GM18951 (cell line): Measurements from ENCODE around the gene BSPRY.

ENCODE experiments used
- POLR2A ChIP-seq: IDR thresholded peaks from 4 replicates; pipeline ENCODE4 v1.6.1; 2011; ENCODE audit warnings: mild to moderate bottlenecking; ENCODE audit not compliant: insufficient read length, insufficient read depth; ENCODE audit errors: extremely low read depth
- in situ Hi-C: fragments of 300-500 bp; cut with MboI; formaldehyde crosslinking; loops from one replicate; pipeline ENCODE4 v1.12.0; 2022; ENCODE audit warnings: low sequenced_read_pairs, mixed read lengths, inconsistent platforms; ENCODE audit not compliant: unreplicated experiment

BSPRY gene

GRCh38 chr9:113319054-113319453, 30.3 kb upstream of the BSPRY start:
- in situ Hi-C loops: no loop called here

DNA sequence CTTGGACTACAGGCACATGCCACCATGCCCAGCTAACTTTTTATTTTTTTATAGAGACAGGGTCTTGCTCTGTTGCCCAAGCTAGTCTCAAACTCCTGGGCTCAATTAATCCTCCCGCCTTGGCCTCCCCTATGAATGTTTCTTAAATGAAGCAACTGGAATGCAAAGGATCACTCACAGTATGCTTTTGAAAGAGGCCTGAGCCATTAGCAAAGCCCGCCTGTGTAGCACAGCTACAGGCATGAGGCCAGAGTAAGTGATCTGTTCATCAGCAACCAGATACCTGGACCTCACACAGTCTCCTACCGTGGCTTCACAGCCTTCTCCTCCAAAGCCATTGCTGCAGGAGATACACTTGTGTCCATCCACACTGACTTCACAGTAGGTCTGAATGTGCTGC, 29.3 kb upstream of the BSPRY start:
- in situ Hi-C loops: no loop called here
- no peak for TF ChIP-seq POLR2A

More at GRCh38 chr9:113319054-113319453, 30.3 kb upstream of the BSPRY start:
- no peak for TF ChIP-seq POLR2A

DNA sequence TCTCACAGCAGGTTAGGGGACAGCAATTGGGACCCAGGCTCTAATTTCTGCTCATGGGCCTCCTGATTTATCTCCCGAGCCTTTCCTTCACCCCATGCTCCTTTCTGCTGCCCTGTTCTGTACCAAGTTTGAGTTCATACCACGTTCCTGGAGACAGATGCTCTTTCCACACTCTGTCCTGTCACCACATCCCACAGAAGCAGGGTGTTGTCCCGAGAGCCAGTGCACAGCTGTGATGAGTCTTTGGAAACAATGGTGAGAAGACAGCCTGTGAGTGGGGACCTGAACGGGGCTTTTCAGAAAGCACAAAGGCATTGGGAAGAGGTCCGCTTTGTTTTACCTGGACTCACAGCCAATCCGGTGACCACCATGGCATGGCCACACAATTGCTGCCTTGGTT, 26.7 kb upstream of the BSPRY start:
- no peak for TF ChIP-seq POLR2A
- in situ Hi-C loops: no loop called here

DNA sequence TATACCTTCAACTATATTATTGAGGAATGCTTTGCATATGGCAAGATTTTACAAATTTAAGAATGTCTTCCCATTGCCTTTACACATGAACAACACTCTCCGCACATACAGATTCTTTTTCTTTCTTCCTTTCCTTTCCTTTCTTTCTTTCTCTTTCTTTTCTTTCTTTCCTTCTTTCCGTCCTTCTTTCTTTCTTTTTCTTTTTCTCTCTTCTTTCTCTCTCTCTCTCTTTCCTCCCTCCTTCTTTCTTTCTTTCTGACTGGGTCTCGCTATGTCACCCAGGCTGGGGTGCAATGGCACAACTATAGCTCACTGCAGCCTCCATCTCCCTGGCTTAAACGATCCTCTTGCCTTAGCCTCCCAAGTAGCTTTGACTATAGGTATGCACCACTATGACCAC, 23.1 kb upstream of the BSPRY start:
- in situ Hi-C loops: no loop called here
- no peak for TF ChIP-seq POLR2A

GRCh38 chr9:113328045-113328782, 21.1 kb upstream of the BSPRY start:
- in situ Hi-C loops: no loop called here
- no peak for TF ChIP-seq POLR2A

DNA sequence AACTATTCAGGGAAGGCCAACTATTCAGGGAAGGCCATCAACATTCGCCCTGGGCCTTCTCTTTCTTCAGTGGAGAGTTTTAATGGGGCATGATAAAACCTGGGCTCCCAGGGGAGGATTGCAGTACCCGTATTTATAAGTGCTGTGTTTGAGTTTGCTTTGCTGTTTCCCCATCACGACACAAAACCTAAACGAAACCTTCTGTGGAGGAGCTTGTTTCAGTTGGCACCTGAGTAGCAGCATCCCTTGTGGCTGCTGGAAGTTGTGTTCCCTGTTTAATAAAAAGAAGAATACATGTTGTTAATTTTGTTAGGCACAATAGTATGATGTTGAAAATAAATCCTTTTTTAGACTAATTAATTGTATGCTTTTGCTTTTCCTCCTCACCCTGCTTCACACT, 17.6 kb upstream of the BSPRY start:
- in situ Hi-C loops: no loop called here
- no peak for TF ChIP-seq POLR2A

- in situ Hi-C loops: no loop called here
- TF ChIP-seq POLR2A: no peak
Measured at GRCh38 chr9:113337714-113338113, 11.6 kb upstream of the BSPRY start.

GRCh38 chr9:113340011-113340699, 9.2 kb upstream of the BSPRY start, which contains the start of gene WDR31:
WDR31 (minus strand) TSS chr9:113340275; CDS start chr9:113332022, 8,253 bp downstream.
- TF ChIP-seq POLR2A: peak; percentile 61
- in situ Hi-C loops: no loop called here

DNA sequence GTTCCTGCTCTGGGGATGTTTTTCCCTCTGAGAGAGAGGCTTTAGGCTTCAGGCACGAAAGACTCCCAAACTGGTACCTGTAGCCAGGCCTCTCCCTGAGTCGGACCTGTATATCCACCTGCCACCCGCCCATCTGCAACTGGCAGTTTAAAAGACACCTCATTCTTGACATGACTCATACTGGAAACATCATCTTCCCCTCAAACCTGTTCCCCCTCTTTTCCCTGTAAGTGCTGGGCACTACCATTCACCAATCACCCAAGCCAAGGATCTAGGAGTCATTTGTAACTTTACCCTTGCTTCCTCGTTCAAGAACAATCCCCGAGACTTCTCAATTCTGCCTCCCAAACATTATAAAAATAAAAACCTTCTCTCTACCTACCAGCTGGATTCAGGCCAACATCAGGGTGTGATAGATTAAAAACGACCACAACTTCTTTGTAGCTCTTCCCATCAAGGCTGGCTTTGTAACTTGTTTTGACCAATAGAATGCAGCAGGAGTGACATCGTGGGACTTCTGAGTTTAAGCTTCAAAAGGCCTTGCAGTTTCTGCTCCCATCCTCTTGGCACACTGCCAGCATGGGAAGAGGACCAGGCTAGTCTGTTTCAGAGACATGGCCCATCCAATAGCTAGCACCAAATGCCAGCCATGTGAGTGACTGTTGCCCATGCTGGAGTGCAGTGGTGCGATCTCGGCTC, 7.5 kb upstream of the BSPRY start:
- TF ChIP-seq POLR2A: no peak
- in situ Hi-C loops: no loop called here

DNA sequence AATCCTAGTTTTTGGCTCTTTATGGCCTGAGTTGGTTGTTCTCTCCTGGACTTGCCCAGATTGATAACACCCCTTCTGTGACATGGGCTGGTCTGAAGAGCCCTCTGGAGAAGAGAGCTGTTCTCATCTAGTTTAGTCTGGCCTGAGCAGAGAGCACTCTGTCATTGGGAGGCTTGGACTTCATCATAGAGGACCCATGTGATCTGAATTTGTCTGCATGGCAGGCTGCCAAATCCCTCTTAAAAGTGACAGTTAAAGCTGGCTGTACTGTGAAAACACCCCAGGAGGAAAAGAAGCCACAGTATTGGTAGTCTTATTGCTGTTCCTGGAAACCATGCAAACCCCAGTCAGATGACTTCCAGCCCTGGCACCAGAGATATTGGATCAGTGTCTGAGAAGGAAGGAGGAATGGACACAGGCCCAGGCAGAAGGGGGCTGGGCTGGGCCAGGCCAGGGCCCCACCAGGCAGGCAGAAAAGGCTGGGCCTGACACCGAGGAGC, 5.6 kb upstream of the BSPRY start:
- in situ Hi-C loops: no loop called here
- TF ChIP-seq POLR2A: no peak

DNA sequence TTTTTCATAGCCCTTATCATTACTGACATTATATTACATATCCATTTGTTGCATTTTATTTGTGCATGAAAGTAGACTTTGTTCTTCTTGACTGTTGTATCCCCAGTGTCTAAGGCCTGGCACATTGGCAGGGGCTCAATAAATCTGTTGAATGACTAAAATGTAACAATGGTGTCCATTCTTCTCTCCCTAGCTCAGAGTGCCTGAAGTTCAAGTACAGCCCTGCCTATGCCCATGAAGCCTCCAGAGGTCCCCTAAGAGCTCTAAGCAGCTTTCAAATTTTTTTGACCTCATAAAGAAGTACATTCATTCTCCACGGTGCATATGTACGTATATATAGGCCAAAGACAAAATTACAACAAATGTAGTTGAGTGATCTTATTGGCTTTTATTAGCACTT, 4.2 kb upstream of the BSPRY start:
- in situ Hi-C loops: no loop called here
- TF ChIP-seq POLR2A: no peak

GRCh38 chr9:113345671-113346070, 3.7 kb upstream of the BSPRY start:
- in situ Hi-C loops: no loop called here
- no peak for TF ChIP-seq POLR2A

DNA sequence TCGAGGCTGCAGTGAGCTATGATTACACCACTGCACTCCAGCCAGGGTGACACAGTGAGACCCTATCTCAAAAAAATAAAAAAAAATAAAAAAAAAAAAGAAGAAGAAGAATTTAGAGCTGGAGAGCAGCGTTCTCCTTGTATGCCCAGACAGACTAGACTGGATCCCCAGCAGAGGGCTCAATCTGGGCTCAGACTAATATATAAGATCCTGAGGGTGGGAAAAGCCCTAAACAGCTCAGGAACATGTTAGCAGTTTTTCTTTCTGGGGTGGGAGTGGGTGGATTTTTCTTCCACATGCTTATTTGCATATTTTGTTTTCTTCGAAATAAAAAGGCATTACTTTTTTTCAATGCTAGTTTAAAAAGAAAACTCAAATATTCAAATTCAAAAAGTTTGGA, 904 bp upstream of the BSPRY start:
- in situ Hi-C loops: no loop called here
- TF ChIP-seq POLR2A: no peak
